ENCODE data around the gene AHSG.

AHSG gene

DNA sequence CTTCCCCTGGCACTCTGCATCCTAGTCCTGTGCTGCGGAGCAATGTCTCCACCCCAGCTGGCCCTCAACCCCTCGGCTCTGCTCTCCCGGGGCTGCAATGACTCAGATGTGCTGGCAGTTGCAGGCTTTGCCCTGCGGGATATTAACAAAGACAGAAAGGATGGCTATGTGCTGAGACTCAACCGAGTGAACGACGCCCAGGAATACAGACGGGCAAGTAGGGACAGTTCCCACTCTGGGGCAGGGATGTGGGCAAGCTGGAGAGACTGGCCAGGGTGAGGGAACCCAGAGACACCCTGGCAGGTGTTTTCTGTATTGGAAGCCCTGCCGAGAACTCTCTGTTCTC lies 27.6 kb downstream of the AHSG start:
- peak; percentile 27 for DNase-seq (ENCODE audit: low spot score)

DNA sequence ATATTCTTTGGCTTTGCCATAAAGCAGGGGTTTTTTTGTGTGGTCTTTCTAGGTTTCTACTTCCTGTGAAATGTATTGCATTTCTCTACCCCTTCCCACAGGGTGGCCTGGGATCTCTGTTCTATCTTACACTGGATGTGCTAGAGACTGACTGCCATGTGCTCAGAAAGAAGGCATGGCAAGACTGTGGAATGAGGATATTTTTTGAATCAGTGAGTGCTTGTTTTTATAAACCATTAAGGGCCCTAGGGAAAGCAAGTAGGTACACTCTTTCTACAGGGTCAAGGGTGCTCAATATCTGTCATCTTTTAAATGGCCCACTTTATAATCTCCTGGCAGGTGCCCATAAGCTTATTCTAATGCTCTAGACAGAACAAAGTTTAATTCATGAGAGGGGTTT lies 28.1 kb downstream of the AHSG start:
- no peak for DNase-seq (ENCODE audit: low spot score)

DNA sequence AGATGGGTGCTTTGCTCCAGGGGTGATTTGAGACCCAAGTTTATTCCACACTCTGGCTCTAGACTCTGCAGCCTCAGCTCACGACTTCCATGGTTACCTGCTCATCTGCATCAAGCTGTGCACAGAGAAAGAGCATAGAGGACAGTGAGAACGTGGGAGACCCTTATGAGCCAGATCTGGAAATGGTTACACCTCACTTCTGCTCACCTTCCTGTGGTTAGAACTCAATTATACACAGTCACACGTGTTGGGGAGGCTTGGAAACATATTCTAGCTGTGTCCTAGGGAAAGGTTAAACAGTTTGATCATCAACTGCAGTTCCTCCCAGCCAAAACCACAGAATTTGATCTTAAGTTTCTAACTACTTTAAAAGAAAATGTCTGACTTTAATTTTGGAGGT lies 29.2 kb downstream of the AHSG start:
- no peak for DNase-seq (ENCODE audit: low spot score)

DNA sequence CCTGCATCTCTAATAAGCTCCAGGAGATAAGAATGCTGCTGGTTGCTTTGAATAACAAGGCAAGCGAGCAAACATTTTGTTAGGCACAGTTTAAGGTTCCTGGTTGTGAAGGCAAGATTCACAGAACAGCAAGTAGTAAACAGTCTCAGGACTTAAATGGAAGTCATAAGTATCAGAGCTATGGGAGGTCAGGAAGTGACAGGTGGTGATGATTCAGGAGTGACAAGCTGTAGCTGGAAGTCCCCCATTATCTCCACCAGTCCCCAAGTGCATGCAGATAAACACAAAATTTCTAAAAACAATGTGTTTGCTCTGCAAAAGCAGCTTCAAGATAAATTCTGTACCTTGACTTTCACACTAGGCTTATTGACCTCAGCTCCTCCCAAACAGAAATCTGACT lies 30.6 kb downstream of the AHSG start:
- no peak for DNase-seq (ENCODE audit: low spot score)

DNA sequence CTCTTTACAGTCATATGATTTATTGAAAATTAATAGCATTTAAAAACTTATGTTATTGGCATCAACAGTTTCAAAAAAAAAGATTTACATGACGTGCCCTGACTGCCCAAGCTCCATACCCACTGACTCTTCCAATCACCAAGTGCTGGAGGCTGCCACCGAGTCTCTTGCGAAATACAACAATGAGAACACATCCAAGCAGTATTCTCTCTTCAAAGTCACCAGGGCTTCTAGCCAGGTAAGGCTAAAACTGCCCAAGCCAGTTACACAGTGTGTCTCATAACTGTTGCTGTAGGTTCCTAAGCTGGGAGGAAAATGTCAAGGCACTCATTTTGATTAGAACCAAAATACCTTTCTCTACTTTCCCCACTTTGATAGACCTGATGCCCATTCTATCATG lies 31.8 kb downstream of the AHSG start:
- DNase-seq (ENCODE audit: low spot score) = no peak

DNA sequence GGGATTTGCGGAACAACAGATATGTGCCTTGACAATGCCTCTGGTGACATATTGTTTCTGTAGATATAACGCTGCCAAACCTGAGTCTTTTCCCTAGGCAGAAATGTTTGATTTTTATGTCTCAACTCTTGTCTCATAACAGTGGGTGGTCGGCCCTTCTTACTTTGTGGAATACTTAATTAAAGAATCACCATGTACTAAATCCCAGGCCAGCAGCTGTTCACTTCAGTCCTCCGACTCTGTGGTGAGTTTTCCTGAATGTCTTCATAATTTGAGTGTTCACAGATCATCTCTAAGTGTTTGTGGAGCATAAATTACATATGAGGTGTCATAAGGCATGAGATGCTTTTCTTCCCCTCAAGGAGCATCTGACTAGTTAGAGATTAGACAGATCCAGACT lies 33.2 kb downstream of the AHSG start:
- DNase-seq (ENCODE audit: low spot score) = no peak

DNA sequence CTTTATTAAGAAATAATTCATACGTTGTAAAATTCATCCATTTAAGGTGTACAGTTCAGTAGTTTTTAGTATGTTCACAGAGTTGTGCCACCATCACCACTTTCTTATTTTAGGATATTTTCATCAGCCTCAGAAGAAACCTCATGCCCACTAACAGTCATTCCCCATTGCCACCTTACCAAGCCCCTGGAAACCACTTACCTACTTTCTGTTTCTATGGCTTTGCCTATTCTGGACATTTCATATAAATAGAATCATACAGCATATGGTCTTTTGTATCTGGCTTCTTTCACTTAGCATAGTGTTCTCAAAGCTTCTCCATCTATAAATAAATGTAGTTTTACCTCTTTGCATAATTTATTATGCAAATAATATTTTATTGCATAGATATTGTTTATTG lies 34.0 kb downstream of the AHSG start:
- DNase-seq (ENCODE audit: low spot score) = no peak

DNA sequence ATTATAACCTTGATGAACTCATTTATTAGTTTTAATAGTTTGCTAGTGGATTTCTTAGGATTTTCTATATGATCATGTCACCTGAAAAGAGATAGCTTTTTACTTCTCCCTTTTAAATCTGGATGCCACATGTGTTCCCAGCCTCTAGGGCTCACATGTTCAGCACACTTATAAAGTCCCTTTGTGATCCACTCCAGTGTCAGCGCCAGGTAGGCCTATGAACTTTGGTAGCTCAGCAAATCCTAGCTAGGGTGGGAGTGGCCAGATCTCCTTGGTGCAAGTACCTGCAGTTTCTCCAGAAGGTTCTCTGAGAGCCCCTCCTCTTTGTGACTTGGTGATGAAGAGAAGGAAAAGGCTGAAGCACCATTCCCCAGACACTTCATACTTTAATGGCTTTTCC lies 36.0 kb downstream of the AHSG start:
- no peak for DNase-seq (ENCODE audit: low spot score)

DNA sequence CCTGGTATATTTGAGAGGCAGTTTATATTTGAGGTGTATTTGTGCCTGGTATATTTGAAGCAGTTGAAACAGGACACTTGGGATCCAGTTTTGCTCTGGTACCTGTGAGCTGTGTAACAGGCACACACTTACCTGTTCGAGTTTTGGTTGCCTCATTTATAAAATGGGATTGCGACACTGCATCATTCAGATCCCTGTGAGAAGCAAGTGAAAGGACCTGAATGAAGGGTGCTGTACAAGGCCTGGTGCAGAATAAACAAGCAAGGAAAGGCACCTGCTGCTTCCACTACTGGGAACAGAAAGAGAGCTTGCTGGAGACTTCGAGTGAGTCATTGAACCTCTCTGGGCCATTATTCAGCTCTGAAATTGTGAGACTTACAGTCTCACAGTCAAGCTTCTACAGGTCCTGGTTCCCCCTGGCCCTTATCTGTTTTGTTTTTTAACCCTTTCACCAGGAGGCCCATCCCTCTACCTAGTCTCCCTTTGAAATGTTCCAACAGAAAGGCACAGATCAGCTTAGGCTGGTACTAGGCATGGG lies 38.9 kb downstream of the AHSG start:
- no peak for DNase-seq (ENCODE audit: low spot score)

DNA sequence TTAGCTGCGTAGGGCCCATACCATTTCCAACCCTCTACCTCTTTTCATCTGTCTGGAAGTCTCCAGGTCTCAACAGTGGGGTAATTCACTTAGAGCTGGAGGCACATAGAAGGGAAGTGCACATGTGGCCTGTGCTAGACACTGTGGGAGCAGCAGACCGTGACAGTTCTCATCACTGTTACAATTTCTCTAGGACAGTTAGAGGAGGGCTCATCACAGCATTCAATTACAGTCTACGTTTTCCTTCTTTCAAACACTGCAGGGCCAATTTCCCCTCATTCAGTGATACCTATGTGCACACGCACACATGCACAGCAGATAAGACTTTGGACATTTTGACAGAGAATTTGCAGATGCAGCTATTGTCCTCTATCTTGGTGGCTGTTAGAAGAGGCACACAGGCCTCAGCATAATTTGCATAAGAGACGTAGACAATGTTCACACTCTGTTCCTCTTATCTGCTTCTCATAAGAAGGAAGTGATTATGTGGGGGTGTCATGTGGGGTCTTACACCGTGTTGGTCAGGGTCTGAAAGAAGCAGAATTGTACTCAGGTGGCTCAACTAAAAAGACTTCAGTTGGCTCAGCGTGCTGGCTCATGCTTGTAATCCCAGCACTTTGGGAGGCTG lies 40.3 kb downstream of the AHSG start:
- DNase-seq (ENCODE audit: low spot score) = no peak

DNA sequence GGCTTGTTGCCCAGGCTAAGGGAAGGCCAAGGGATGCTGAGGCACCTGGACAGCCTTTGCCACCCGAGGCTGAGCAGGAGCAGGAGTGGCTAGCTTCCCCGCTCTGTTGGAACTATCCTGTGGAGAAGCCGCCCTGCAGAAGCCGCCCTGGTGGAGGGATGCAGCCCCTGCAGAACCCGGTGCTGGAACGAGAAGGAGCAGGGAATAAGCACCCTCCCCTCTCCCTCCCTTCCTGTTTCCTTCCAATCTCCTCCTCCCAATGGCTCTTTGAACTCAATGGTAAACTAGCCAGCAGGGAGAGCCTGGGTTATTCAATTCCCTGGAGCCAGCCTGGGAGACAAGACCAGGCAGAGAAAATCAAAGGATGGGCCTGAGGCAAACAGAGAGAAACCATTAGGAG lies 41.1 kb downstream of the AHSG start:
- no peak for DNase-seq (ENCODE audit: low spot score)

DNA sequence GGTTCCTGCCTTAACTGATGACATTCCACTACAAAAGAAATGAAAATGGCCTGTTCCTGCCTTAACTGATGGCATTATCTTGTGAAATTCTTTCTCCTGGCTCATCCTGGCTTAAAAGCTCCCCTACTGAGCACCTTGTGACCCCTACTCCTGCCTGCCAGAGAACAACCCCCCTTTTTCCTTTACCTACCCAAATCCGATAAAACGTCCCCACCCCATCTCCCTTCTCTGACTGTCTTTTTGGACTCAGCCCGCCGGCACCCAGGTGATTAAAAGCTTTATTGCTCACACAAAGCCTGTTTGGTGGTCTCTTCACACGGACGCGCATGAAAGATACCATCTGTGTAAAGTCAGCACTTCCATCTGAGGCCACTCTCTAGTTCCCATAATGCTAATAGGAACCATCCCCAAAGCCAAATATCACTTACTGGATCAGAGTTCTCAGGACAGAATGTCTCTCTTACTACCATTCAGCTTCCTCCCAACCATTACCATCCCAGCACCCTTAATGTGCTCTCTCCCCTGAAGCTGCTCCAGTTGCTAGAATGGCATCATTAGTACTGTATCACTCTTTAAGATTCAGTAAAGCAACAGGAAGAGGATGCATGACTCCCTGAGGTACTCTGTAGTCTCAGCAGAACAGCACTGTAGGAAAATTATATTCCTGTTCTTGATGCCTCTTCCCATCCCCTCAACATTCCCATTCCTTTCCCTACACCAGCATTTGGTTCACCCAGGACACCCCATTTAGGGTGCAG lies 50.7 kb downstream of the AHSG start:
- DNase-seq (ENCODE audit: low spot score) = no peak

DNA sequence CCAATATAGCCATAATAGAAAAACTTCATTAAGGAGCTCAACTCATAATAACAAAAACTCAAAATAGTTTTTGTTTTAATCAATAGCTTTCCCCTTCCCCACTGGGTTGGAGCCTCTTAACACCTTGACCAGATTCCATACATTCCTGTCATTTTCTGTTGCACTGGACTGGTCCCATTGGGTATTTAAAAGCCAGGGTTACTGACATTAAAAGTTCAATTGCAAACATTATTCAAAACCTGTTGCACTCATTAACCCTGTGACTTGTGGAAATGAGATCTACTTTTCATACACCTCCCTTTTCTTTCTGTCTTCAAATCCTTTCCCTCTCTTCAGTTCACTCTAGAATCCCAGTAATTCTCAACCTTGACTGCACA lies 51.2 kb downstream of the AHSG start:
- DNase-seq (ENCODE audit: low spot score) = no peak

DNA sequence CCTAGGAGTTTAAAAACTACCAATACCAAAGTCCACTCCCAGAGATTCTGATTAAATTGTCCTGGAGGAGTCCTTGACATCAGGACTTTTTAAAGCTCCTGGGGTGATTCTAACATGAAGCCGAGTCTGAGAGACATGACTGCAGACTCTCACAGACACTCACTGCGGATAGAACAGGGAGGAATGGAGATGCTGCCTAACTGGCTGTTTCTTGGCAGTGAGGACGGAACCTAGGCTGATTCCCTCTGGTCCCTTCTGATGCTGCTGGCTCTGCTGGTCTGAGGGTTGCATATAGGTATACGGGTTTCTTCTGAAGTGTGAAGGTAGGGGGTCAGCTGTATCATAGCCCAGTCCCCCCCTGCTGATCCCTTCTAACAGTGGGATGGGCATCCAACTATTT lies 51.6 kb downstream of the AHSG start:
- no peak for DNase-seq (ENCODE audit: low spot score)

DNA sequence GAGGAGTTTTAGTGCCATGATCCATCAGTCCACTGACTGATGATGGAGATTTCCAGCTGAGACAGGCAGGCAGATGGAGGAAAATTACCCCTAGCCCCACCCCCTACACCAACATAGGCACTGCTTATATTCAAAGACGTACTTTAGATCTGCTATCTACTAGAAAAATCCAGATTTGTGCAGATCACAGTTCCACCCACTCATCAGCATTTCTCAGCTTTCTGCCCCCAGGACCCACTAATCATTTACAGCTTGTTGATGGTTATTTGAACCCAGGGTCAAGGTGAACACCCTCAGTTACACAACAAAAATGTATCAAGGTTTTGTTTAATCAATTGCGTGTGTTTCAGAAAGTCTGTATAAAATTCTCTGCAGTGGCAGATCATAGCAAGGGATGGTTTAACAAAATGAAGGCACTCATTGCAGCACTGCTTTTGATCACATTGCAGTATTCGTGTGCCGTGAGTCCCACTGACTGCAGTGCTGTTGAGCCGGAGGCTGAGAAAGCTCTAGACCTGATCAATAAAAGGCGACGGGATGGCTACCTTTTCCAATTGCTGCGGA lies 52.8 kb downstream of the AHSG start, which contains the start of gene HRG:
Gene HRG, plus strand, starts transcription at position 390 of the 564 bp plus-strand sequence. Its CDS starts 18 bp downstream, at position 408.
- DNase-seq (ENCODE audit: low spot score) = no peak

DNA sequence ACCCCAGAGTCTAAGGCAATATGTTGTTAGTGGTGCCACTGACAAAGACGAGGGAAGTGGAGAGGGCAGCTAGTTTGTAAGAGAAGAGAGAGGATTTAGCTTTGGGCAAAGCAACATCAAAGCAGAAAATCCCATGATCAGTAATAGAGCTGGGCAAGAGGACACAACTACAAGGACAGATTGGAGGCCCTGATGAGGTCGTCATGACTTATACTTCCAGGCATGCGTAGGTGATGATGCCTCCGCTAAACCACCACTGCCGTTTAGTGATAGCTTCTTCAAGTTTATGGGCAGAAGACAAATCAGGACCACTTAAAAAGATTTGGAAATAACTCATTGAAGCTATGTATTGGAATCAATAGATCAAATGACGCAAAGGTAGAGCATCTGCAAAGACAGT lies 55.6 kb downstream of the AHSG start:
- DNase-seq (ENCODE audit: low spot score) = no peak

DNA sequence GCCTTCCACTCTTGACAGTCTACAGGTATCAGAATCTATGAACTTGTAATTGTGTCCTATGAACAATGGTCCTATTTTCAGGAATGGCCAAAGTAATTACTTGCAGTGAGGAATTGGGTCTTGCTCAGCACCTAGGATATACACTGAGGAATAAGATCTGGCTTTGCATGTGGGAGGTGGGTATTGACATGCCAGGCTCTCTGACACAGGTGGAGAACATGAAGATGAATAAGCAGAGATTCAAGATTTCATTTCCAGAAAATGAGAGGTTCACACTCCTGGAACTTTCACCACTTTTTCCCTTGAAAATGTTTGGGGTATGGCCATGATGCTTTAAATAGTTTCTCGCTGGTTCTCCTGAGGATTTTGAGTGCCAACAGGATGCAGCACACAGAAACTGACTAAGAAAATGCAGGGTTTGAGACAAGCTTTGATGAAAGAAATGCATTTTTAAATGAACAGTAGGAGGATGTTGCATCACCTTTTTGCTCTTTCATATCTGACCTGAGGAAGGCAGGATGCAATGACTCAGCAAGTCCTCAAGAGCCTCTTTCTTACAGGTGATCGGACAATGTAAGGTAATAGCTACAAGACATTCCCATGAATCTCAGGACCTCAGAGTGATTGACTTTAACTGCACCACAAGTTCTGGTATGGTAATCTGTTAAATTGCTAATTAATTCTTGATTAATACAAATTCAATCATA lies 56.7 kb downstream of the AHSG start:
- no peak for DNase-seq (ENCODE audit: low spot score)

DNA sequence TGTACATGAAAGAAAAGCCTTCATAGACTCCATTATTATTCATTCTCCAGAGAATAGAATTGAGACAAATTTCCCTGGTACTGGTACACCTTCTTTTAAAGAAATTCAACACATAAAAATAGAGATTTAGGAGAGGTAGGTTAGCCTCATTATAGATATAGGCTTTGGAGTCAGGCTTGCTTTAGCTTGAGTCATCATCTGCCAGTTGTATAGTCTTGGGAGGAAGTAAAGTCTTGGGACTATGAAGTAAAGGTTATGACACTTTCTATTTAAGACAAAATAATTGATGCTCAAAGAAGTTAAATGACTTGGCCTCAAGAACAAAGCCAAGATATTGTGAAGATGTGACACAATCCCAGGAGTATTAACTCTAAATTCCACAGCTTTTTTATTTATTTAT lies 57.3 kb downstream of the AHSG start:
- no peak for DNase-seq (ENCODE audit: low spot score)

Measured in Ammon's horn (tissue), 1 donor.